HG03097 (cell line): ENCODE results near the gene GIT2.
A peak's percentile ranks its signal among the peaks of the same experiment; 100 is the strongest.
"Not testable (repeated sequence)": the region's sequence is repeated elsewhere in the genome, so short reads cannot be mapped to it uniquely, and the experiment has no call there.

ENCODE experiments used
- ATAC-seq: cut with Tn5 transposase; IDR thresholded peaks from one replicate; pipeline ENCODE4 v1.9.1; 2021; ENCODE audit not compliant: unreplicated experiment, low FRiP score

Gene GIT2

GRCh38 chr12:110005319-110005973 is 9.3 kb upstream of the GIT2 start:
- ATAC-seq, result peak; percentile 51

GRCh38 chr12:110004598-110004997 is 8.4 kb upstream of the GIT2 start:
- ATAC-seq, result no peak

GRCh38 chr12:110002676-110003515 is 6.7 kb upstream of the GIT2 start:
- no peak for ATAC-seq

GRCh38 chr12:110001596-110001995 is 5.4 kb upstream of the GIT2 start:
- ATAC-seq, result no peak

GRCh38 chr12:109999983-110000505 is 3.9 kb upstream of the GIT2 start:
- ATAC-seq, result no peak

GRCh38 chr12:109999649-109999971 is 3.4 kb upstream of the GIT2 start:
- ATAC-seq, result no peak

- peak; percentile 49 for ATAC-seq
Observed at GRCh38 chr12:109998904-109999648, 2.9 kb upstream of the GIT2 start, which contains the start of gene ANKRD13A. Gene ANKRD13A (plus strand): TSS chr12:109999430. CDS start chr12:109999689, 259 bp downstream.

- ATAC-seq, result no peak
Observed at GRCh38 chr12:109998241-109998903, 2.2 kb upstream of the GIT2 start.

- no peak for ATAC-seq
Observed at GRCh38 chr12:109997393-109997792, 1.2 kb upstream of the GIT2 start.

GRCh38 chr12:109996483-109996853 is 300 bp upstream of the GIT2 start:
- no peak for ATAC-seq

GRCh38 chr12:109995361-109995685 is 845 bp downstream of the GIT2 start:
- no peak for ATAC-seq

- no peak for ATAC-seq
Observed at GRCh38 chr12:109994401-109995175, 1.6 kb downstream of the GIT2 start.

- no peak for ATAC-seq
Observed at GRCh38 chr12:109993091-109993490, 3.1 kb downstream of the GIT2 start.

- no peak for ATAC-seq
Observed at GRCh38 chr12:109991586-109991985, 4.6 kb downstream of the GIT2 start.

GRCh38 chr12:109989380-109989779 is 6.8 kb downstream of the GIT2 start:
- ATAC-seq, result no peak

- ATAC-seq, result no peak
Observed at GRCh38 chr12:109988903-109989302, 7.3 kb downstream of the GIT2 start.

GRCh38 chr12:109988274-109988673 is 7.9 kb downstream of the GIT2 start:
- no peak for ATAC-seq

- no peak for ATAC-seq
Observed at GRCh38 chr12:109987615-109988014, 8.6 kb downstream of the GIT2 start.

- ATAC-seq, result not testable (repeated sequence)
Observed at GRCh38 chr12:109986236-109986635, 9.9 kb downstream of the GIT2 start.
